AML-193 (cell line): ENCODE measurements around the gene ARHGEF35.
"Not testable (repeated sequence)": the region's sequence is repeated elsewhere in the genome, so short reads cannot be mapped to it uniquely, and the experiment has no call there.

Experiments
- DNase-seq, 2 experiments: peaks; one replicate each; lab custom pipeline; 2025; lab: John Stamatoyannopoulos, UW

Gene ARHGEF35

DNA sequence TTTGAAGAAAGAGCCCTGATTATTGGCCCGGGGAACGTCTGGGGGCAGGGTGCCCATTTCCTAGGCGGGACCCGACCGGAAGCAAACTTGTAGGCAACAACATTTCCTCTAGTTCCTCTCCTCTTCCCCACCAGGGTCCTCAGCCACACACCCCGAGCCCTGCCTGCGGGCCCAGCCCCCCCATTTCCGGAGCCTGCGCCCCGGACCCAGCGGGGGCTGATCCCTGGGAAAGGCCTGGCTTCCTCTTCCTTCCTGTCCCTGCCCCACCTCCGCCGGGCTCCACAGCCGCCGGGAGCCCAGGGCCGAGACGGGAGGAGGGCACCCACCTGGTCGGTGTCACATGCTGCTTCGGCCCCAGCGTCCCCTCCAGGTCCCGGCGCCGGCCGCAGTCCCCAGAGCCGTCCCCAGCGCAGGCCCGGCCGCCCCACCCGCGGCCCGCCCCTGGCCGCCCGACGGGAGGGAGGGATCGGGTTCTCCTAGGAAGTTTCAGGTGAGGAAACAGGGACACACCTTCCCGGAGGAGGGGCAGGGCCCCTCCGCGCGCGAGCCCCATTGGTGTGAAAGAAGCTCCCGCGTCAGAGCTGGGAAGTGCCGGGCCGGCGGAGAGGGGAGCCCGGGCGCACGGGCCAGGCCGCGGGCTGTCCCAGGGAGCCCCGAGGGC, at the start of gene ARHGEF35:
TSS of gene ARHGEF35 (minus strand) at position 622 of the 661 bp plus-strand sequence. CDS start 7,450 bp downstream, outside the sequence.
- not testable (repeated sequence) for DNase-seq

DNA sequence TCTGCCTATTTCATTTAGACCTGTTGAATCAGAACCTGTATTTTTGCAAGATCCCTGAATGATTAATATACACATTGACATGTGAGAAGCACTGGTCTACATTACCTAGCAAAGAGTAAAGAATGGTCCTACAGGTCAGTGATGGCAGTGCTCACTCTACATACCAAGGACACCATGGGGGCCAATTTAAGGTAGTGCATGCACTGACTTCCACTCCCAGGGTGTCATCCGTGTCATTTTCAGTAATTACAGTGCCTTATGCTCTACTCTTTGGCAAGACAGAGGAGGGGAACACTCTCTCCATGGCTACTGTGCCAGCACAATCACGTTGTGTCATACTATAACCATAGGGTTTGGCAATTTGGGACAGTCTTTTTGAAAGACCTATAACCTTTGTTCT, 49.7 kb upstream of the ARHGEF35 start:
- not testable (repeated sequence) for DNase-seq

DNA sequence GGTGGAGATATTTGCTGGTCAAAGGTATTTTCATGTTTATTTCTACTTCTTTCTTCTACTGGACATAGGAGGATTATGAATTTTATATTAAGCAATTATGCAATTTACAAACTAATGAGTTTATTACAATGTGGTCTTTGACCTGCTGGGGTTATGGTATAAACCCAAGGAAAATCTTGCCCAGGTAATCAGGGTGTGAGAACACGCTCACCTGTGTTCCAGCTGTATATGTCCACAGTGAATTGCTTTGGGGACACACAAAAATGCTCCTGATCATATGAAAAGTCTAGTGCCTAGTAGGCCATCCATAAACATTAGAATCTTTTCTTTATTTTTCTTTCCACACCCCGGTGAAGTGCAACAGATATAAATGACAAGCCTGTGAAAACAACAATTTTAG, 43.7 kb upstream of the ARHGEF35 start, which contains the start of gene OR2A42:
TSS of gene OR2A42 (minus strand) at position 241 of the 400 bp plus-strand sequence. CDS start 6,762 bp downstream, outside the sequence.
- not testable (repeated sequence) for DNase-seq

DNA sequence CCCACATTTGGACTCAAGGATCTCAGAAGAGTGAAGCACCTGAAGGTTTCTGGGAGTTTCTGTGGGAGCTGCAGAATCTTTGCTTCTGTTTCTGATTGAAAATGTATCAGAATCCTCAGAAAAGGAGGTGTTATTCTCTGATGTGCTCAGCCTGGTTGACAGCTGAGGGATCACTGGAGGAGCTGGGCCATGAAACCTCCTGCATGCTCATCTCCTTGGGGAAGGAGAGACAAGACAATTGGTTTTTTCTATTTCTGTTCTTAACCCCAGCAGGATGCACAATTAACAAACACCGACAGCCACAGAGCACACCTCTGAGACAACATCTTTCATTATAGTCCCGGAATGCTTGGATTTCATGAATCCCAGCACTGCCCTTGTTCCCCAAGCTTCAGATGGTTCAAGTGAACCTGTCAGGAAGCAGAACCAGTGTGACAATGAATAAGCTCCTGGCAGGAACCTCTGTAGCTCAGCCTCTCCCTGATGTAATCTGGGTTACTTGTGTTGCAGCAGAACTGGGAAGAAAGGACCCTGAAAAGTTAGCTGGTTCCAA, 43.0 kb upstream of the ARHGEF35 start:
- DNase-seq, result not testable (repeated sequence)

DNA sequence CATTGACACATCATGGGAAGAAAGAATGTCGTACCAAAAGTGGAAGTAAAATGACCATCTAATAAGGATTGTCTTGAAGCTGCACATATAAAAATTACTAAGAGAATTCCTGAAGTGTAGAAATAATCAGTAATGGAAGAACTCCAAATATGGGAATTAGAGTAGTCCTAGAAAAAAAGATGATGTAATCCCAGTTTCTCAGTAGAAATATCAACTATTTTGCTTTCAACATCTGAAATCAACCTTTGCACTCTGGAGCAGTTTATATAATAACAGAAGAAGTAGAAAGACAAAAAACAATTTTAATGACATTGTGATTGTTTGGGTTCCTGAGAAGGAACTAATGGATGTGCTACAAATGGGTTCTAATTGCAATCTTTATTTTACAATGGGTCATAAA, 37.4 kb upstream of the ARHGEF35 start:
- not testable (repeated sequence) for DNase-seq

DNA sequence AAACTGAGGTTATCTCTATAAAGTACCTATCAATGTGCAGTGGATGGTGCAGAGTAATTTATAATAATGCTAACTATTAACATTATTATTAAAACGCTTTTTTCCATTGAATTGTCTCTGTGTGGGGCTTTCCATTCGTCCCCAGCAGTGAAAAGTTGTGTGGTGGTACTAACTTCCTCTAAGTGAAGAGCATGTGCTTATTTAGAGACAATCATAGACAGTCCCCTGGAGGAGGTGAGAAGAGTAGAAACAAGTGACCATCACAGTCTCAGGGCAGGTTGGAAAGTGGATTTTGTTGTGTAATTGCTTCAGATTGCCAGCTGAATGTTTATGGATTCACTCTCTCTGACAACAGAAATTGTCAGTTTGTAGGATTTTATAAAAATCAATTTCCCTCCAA, 35.4 kb upstream of the ARHGEF35 start:
- DNase-seq, result not testable (repeated sequence)

DNA sequence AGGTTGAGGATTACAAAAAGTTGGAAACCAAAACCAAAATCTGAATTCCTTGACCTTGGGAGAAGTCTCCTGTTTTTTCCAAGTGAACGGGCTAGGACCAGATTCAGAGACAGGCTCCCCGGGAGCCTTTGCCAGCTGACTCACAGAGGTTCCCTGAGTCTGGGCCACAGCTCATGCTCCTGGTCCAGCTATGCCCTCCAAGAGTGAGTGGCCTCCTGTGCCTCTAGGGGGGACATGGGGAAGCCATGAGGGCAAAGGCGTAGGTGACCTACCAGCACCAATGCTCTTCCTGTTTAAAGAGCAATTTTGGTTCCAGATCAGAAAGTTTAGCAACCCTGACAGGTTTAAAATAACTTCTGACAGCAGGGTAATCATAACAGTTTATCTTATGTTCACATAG, 33.2 kb upstream of the ARHGEF35 start:
- not testable (repeated sequence) for DNase-seq

DNA sequence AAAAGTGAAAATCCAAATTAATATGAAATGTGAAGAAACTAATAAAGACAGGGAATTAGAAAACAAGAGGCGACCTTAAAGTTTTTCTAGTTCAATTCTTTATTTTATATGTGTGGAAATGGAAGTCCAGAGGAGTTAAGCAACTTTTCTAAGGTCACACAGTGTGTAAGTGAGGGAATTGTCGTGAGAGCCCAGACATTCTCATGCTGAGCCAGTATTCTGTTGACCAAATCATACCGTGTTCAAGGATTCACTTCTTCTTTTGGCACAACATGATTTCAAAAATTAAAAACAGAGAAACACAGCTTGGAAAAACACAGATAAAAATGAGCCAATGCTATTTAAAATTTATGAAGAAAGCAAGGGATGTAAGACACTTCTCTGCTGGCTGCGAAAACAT, 31.2 kb upstream of the ARHGEF35 start:
- DNase-seq, result not testable (repeated sequence)

DNA sequence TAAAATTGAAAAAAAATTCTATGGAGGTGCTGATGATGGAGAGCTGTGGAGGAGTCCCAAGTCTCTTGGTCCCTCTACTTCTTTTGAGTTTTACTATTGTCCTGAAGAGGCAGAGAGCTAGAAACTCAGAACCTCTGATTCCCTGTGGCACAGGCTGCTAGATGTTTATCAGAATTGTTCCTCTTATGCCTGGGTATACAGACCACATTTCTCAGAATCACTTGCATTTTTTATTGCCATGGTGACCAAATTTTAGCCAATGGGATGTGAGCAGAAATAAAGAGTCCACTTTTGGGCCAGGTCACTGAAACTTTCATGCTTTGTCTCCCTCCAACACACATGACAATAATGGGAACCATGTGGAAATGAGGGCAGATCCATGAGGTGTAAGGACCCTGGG, 28.0 kb upstream of the ARHGEF35 start:
- not testable (repeated sequence) for DNase-seq

DNA sequence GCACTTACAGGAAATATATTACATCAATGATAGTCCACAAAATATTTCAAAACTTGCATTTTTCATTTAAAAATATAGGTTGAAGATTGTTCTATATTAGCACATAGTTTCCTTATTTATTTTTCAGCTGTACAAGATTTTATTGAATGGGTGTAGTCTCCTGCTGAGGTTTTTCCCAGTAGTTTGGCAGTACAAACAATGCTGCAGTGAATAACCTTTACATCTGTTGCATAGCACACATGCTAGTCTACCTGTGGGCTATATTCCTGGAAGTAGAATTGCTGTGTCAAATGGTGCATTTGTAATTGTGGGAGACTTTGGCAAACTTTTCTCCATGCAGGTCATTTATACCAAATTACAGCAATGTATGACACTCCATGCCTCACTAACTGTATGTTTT, 24.9 kb upstream of the ARHGEF35 start:
- not testable (repeated sequence) for DNase-seq

DNA sequence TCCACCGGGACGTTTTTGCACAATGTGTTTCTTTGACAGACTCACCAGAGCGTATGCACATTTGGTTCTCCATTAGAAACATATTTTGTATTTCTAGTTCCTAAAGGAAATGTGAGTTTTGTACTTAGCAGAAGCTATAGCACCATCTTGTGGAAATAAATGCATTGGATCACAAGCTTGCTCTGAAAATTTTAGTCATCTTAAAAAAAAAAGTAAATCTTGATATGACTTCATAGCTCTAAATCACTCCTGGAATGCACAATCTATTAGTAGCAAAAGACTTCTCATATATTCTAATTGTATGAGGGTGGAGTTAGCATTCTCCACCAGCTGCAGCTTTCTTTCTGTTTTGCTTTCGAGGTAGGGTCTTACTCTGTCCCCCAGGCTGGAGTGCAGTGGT, 23.5 kb upstream of the ARHGEF35 start:
- not testable (repeated sequence) for DNase-seq

DNA sequence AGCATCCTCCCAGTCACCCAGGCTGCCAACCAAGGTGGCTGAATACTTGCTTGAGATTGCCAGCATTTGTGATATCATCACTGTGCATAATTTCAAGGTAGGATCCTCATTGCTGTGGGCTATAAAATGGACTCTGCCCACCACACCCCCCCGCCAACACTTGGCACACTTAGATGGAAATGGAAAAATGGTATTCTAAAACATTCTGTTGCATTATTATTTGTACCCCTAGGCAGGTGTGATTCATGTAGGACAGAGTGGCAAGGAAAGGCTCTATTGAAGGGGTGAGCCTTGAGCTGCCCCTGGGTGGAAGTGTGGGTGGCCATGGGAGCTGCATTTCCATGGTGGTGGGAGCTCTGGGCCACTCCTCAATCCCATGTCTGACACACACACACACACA, 22.9 kb upstream of the ARHGEF35 start:
- not testable (repeated sequence) for DNase-seq

DNA sequence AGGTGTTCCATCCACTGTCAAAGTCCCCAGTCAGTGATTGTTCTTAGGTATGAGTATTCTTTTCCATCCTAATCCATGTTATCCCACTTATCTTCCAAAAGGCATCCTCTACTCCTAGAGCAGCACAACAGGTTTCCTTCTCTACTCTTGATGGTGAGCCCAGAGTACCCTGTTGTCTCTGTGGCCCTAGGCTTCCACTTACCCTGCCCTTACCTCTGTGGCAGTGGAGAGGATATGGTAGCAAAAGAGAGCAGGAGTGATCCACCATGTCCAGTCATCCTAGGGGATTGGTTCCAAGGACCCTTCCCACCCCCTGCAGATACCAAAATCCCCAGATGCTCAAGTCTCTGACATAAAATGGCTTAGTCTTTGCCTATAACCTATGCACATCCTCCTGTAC, 21.6 kb upstream of the ARHGEF35 start:
- DNase-seq, result not testable (repeated sequence)

DNA sequence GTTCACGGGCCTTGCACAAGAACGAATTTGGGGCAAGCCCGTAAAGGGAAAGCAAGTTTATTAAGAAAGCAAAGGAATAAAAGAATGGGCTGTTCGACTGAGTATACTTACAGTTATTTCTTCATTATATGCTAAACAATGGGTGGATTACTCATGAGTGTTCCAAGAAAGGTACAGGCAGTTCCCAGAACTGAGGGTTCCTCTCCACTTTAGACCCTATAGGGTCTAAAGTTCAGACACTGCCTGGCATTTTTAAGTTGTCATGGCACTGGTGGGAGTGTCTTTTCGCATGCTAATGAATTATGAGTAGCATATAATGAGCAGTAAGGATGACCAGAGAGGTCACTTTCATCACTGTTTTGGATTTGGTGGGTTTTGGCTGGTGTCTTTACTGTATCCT, 9.7 kb upstream of the ARHGEF35 start:
- not testable (repeated sequence) for DNase-seq

DNA sequence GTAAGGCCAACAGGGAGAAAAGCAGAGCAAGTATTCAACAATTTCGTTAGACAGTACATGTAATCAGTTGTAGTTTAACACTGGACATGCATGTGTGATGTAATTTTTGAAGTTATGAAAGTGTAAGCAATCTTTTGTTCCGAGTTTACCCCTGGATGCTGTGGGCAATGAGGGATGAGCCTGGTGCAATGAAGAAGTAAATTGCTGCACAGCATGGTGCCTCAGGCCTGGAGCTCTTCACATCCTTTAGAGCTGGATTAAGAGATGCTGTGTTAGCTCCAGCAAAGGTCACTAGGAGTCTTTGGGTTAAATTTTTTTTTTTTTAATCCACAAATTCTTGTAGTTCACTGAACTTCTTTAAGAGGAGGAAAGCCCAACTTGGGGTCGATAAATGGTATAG, 7.5 kb upstream of the ARHGEF35 start:
- DNase-seq, result not testable (repeated sequence)

DNA sequence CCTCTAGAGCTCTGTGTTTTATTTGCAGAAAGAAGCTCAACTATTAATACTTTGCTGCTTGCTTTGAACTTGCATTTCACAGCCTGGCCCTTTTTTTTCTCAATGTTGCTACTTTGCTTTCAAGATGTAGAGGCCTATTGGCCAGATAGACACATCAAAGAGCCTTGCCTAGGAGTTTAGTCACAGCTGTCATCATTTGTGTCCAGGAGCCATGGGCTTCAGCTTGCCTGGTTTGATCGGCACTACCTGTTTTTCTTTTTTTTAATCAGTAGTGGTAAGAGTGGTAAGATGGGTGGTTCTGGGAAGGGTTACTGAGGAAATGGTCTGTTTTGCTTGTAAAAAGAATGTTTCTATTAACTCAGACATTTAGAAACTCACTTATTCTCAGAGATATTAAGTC, 6.3 kb upstream of the ARHGEF35 start:
- DNase-seq, result not testable (repeated sequence)

DNA sequence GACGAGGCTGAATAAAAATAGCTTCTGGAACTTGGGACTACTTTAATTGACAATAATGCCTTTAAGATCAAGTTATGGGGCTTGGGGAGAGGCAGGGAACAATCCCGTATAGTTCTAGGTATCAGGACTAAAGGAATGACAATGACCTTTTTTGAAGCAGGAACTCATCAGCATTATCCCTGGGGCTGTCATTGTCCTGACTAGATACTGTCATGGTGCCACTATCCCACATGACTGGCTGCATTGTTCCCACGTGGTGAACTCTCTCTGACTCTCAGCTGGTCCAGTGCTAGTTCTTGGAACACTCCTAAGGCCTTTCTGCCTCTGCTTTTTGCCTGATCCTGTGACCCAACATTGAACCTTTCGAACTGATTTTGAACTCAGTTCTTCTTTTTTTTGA, 3.3 kb upstream of the ARHGEF35 start:
- DNase-seq, result not testable (repeated sequence)

DNA sequence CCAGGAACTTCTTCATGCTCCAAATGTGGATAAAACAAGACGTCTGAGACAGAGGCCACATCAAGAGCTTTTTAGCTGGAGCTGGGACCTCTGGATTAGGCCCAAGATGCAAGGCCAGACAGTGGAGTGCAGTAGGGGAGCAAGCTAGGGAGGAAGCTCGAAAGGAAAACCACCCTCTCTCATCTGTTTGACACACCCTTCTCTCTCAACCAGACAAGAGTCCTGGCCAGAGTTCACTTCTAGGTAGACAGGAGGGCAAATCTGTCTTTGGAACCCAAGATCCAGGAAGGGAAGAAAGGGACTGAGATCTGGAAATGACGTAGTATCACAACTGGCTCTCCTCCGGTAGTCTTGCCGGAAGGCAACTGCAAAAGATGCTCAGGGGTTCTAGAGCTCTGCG, 1.2 kb downstream of the ARHGEF35 start:
- not testable (repeated sequence) for DNase-seq

DNA sequence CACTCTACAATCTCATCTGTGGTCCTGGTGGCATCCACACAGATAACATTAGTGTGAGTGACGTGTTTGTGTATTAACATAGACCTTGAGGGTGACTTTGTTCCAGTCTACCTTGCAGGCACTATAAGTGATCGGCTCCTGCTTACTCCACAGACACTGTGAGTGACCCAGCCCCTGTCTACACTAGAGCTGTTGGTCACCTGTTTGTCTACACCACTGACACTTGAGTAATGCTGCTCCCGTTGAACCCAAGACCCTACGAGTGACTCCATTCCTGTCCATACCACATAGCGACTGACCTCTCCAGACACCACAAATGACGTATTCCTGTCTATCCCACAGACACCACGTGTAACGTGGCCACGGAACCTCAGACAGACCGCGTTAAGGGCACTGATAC, 1.9 kb downstream of the ARHGEF35 start:
- DNase-seq, result not testable (repeated sequence)

DNA sequence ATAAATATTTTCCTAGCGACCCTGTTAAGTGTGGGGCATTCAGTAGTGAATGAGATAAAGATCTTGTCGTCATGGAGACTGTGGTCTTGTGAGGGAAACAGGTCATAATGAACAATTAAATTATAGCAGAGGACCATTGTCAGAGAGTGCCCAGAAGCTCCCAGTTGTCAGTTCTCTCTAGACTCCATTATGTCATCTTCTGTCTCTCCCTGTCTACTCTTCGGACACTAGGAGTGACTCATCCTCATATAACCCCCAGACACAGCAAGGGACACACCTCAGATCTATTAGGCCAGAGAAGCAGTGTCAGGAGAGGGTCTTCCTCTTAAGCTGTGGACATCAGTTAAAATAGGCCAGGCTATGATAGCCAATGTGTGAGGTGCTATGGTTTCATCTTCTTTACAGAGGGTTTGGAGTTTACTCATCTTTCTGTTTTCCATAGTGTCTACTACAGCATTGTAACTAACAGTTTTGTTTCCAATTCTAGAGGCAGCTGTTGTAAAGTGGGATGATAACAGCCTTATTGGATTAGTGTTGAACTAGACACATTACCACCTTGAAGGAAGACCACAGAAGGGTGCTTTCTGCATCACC, 7.0 kb downstream of the ARHGEF35 start:
- DNase-seq, result not testable (repeated sequence)

DNA sequence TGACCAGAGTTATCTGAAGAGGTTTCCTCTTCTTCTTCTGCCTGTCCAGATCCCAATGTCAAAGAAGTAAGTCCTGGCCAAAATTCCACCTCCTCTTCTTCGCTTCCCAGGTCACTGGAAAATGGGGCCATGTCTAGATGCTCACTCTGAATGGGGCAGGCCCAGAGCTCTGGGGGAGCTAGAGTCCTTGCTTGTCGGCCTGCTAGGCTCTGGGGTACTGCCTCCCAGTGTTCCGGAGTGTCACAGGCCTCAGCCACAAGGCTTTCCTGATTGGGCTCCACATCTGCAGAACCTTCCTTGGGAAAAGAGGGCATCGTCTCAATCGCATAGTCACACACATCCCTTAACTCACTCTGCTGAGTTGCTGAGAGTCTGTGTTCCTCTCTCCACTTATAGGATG, 7.8 kb downstream of the ARHGEF35 start:
- not testable (repeated sequence) for DNase-seq

DNA sequence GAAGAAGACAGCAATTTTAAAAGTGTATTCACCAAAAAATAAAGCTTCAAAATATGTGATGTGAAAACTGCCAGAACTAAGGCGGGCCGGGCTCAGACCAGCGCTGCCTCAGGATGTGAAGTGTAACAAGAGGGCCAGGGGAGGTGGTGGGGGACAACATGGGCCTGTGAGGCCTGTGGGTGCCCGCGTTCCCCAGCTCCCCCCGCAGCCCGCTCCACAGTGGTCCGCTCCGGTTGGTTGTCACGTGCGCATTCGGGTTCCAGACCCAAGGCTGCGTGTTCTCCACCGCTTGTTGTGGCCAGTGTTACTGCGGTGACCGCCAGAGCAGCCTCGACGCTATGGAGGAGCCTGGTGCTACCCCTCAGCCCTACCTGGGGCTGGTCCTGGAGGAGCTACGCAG, 12.5 kb downstream of the ARHGEF35 start, which contains the start of gene CTAGE4:
TSS of gene CTAGE4 (plus strand) at position 301 of the 400 bp plus-strand sequence. CDS start at position 339, 38 bp downstream.
- DNase-seq, result not testable (repeated sequence)

DNA sequence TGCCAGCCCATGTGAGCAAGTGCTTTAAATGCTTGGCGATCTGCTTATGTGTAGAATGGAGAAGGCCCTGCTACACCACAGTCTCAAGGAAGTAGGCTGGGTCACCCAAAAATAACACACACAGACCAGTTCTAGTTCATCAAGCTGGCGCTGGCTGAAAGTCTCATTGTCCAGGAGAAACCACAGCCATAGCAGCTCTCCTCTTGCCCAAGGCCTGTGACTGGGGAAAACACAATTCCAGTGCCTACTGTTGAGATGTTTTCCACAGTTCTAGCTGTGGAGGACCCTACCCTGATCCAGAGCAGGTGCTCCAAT, 16.5 kb downstream of the ARHGEF35 start:
- DNase-seq, result not testable (repeated sequence)
